HG02885 (cell line): ENCODE data around the gene GMNC.
"Not testable (repeated sequence)": the region's sequence is repeated elsewhere in the genome, so short reads cannot be mapped to it uniquely, and the experiment has no call there.

Source experiments
- ATAC-seq: cut with Tn5 transposase; IDR thresholded peaks from one replicate; pipeline ENCODE4 v1.9.1; 2021; ENCODE audit warnings: mild to moderate bottlenecking; ENCODE audit not compliant: unreplicated experiment, poor library complexity

Gene GMNC

GRCh38 chr3:190862209-190863118 is at the start of gene GMNC:
Gene GMNC, minus strand, starts transcription at chr3:190862694. Its CDS starts 79 bp downstream, at chr3:190862615.
- ATAC-seq: peak; percentile 98

- ATAC-seq: no peak
Observed at GRCh38 chr3:190911382-190911781, 48.9 kb upstream of the GMNC start.

- no peak for ATAC-seq
Observed at GRCh38 chr3:190909908-190910307, 47.4 kb upstream of the GMNC start.

GRCh38 chr3:190903156-190903555 is 40.7 kb upstream of the GMNC start:
- ATAC-seq: no peak

- ATAC-seq: no peak
Observed at GRCh38 chr3:190902292-190902691, 39.8 kb upstream of the GMNC start.

GRCh38 chr3:190892395-190892902 is 30.0 kb upstream of the GMNC start:
- no peak for ATAC-seq

- ATAC-seq: peak; percentile 94
Observed at GRCh38 chr3:190886945-190887344, 24.5 kb upstream of the GMNC start.

- ATAC-seq: peak; percentile 79
Observed at GRCh38 chr3:190883973-190884832, 21.7 kb upstream of the GMNC start.

- no peak for ATAC-seq
Observed at GRCh38 chr3:190883141-190883540, 20.6 kb upstream of the GMNC start.

GRCh38 chr3:190877925-190878324 is 15.4 kb upstream of the GMNC start:
- ATAC-seq: no peak

- ATAC-seq: not testable (repeated sequence)
Observed at GRCh38 chr3:190876433-190876832, 13.9 kb upstream of the GMNC start.

- ATAC-seq: not testable (repeated sequence)
Observed at GRCh38 chr3:190875061-190875460, 12.6 kb upstream of the GMNC start.

GRCh38 chr3:190870127-190870526 is 7.6 kb upstream of the GMNC start:
- no peak for ATAC-seq

- no peak for ATAC-seq
Observed at GRCh38 chr3:190867071-190867470, 4.6 kb upstream of the GMNC start.

- no peak for ATAC-seq
Observed at GRCh38 chr3:190865828-190866227, 3.3 kb upstream of the GMNC start.

GRCh38 chr3:190865419-190865818 is 2.9 kb upstream of the GMNC start:
- ATAC-seq: no peak

- ATAC-seq: no peak
Observed at GRCh38 chr3:190864002-190864401, 1.5 kb upstream of the GMNC start.

GRCh38 chr3:190863119-190863465 is 598 bp upstream of the GMNC start:
- no peak for ATAC-seq

GRCh38 chr3:190860521-190860920 is 2.0 kb downstream of the GMNC start:
- ATAC-seq: no peak

- ATAC-seq: no peak
Observed at GRCh38 chr3:190855151-190855550, 7.3 kb downstream of the GMNC start.

GRCh38 chr3:190854062-190854461 is 8.4 kb downstream of the GMNC start:
- no peak for ATAC-seq
